GM21528 (cell line): ENCODE results near the gene CDK11B.
"Not testable (repeated sequence)": the region's sequence is repeated elsewhere in the genome, so short reads cannot be mapped to it uniquely, and the experiment has no call there.

Source experiments
- ATAC-seq: cut with Tn5 transposase; IDR thresholded peaks from one replicate; pipeline ENCODE4 v1.9.1; 2021; ENCODE audit warnings: mild to moderate bottlenecking, moderate library complexity; ENCODE audit not compliant: unreplicated experiment, low FRiP score

Gene CDK11B

GRCh38 chr1:1662830-1663560, 4.2 kb upstream of the CDK11B start:
- not testable (repeated sequence) for ATAC-seq

DNA sequence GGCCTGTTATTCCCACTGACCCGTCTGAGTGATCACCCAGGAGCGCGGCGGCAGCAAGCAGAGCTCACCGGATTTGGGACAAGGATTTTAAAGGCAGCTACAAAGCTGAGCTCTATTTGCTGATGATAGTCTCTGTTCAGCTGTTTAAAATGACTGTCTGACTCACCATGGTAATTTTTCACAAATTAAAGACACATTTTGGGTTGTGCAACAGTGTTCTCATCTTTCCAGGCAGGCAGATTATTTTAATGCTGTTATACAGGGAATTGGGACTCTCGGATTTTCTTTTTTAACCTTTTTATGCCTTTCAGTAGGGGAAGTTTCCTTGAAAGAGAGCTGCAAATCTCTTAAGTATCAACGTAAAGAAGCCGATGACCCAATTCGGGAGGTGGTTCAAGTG, 3.6 kb upstream of the CDK11B start:
- not testable (repeated sequence) for ATAC-seq

- ATAC-seq: not testable (repeated sequence)
Observed at GRCh38 chr1:1648265-1648664, 10.5 kb downstream of the CDK11B start.

DNA sequence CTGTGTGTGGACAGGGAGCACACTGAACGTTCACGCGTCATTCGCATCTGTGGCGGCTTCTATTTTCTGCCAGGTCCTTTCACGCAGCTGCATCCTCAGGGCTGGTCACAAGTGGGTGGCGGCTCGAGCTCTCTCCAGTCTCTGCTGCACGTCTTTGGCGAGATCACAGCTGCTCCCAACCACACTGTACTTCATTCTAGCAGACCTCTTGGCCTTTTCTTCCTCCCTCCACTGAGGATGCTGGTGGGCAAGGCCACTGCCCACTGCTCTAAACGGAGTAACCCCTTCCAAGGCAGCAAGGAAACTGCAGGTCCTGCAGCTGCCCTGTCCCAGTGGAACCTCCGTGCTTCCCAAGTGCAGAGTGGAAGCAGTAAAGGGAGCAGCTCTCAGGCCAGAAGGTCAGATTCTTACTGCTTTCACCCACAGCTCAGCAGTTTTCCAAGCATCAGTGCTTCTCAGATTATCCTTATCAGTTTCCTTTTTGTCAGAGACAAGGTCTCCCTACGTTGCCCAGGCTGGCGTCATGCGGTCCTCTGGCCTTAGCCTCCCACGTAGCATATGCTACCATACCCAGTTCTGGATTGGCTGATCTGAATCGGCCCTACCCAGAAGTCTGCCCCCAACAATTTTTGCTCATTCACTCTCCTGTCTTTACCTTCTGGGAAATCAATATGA, 11.1 kb downstream of the CDK11B start:
- not testable (repeated sequence) for ATAC-seq

- ATAC-seq: not testable (repeated sequence)
Observed at GRCh38 chr1:1646326-1646725, 12.5 kb downstream of the CDK11B start.

DNA sequence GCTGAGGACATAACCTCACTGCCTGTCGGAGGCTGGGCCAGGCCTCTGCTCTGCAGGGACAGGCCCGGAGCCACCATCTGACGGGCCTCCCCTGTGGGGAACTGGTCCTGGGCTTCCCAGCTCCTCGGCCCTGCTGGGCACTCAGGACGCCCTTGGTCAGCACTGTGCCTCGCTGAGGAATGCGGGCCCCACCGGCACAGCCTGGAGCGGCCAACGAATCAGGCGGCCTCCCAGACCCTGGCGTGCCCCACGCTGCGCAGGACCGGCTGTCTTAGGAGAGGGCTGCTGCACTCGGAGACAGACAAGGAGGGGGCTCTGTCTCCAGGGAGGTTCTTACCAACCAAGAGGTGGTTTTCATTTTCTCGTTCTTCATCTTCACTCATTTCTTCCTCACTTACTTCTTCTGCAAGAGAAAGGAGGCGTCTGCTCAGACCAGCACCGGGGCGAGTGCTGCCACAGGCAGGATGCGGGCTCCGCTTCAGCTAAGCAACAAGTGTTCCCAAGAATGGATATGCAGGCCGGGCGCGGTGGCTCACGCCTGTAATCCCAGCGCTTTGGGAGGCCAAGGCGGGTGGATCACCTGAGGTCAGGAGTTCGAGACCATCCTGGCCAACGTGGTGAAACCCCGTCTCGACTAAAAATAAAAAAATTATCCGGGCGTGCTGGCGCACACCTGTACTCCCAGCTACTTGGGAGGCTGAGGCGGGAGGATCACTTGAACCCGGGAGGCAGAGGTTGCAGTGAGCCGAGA, 17.9 kb downstream of the CDK11B start:
- not testable (repeated sequence) for ATAC-seq

GRCh38 chr1:1640081-1640480, 18.7 kb downstream of the CDK11B start:
- ATAC-seq: not testable (repeated sequence)

DNA sequence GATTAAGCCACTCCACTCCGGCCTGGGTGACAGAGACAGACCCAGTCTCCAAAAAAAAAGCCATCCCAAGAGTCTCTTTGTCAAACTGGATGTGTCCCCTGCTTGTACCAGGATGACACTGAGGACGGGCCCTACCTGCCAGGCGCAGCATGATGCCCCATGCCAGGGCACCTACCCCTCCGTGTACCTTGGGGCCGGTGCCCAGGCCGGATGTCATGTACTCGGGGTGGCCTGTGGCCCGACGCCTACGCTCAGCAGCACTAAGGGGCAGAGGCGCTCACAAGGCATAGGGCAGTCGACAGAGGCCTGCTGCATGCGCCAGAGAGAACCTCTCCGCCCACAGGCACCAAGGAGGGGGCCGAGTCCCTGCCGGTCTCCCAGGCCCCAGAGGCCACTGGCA, 19.4 kb downstream of the CDK11B start:
- not testable (repeated sequence) for ATAC-seq

DNA sequence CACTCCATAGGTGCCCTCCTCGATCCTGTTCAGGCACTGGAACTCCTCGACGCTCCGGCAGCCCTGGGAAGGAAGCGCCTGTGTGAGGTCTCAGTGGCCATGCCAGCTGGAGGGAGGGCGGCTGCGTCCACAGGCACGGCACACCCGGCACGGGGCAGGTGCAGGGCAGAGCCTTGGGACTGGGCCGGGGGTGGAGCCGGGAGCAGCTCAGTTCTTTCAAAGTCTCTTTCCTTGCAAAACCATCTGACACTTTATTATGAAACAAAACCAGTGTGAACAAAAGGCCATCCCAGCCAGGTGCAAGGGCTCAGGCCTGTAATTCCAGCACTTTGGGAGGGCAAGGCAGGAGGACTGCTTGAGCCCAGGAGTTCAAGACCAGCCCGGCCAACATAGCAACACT, 20.3 kb downstream of the CDK11B start:
- ATAC-seq: not testable (repeated sequence)

- ATAC-seq: not testable (repeated sequence)
Observed at GRCh38 chr1:1637479-1637875, 21.3 kb downstream of the CDK11B start.

DNA sequence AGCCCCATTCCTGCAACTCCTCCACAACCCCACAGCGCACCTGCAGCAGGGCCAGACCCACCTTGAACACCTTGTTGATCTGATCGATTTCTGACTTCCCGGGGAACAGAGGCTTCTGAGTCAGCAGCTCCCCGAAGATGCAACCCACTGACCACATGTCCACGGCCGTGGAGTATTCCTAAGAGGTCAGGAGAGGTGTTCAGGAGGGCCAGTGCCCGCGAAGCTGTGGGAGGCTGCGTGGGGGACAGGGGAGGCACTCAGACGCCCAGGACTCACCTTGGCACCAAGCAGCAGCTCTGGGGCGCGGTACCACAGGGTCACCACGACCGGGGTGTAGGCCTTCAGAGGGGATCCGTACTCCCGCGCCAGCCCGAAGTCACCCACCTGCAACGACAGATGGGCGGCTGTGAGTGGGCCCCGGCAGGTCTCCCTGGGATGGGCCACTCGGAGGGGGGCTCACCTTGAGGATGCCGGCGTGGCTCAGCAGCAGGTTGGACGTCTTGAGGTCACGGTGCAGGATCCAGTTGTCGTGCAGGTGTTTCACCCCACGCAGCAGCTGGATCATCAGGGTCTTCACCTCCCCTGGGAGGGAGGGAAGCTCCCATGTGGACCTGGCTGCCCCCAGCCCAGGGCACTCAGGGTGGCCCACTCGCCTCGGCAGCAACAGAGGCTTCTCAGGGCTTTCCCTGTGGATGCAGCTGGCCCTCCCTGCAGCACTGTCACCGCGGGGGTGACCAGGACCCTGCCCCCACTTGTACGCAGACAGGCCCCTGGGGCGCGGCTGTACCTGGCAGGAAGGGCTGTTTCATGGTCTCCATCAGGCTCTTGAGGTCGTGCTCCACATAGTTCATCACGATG, 22.0 kb downstream of the CDK11B start:
- not testable (repeated sequence) for ATAC-seq

GRCh38 chr1:1634613-1635012, 24.2 kb downstream of the CDK11B start:
- not testable (repeated sequence) for ATAC-seq

DNA sequence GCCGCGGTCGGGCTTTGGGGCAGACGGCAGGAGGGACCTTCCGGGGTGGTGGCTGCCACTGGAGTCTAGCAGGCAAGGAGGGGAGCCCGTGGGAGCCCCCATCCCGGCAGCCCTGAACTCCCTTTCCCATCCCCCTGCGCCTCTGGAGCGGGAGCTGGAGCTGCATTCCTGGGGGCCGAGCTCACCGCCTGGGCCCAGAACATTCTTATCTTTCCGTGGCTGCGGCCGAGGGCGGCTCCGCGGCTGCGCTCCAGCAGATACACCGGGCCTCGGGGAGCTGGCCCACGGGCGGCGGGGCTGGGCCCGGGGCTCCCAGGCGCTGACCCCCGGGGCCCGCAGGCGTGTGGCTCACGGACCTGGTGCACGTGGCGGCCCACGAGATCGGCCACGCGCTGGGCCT, 25.4 kb downstream of the CDK11B start:
- not testable (repeated sequence) for ATAC-seq

- no peak for ATAC-seq
Observed at GRCh38 chr1:1631782-1632420, 26.9 kb downstream of the CDK11B start, which contains the start of gene MMP23B. Gene MMP23B, plus strand, starts transcription at chr1:1632173. Its CDS starts 46 bp downstream, at chr1:1632219.

DNA sequence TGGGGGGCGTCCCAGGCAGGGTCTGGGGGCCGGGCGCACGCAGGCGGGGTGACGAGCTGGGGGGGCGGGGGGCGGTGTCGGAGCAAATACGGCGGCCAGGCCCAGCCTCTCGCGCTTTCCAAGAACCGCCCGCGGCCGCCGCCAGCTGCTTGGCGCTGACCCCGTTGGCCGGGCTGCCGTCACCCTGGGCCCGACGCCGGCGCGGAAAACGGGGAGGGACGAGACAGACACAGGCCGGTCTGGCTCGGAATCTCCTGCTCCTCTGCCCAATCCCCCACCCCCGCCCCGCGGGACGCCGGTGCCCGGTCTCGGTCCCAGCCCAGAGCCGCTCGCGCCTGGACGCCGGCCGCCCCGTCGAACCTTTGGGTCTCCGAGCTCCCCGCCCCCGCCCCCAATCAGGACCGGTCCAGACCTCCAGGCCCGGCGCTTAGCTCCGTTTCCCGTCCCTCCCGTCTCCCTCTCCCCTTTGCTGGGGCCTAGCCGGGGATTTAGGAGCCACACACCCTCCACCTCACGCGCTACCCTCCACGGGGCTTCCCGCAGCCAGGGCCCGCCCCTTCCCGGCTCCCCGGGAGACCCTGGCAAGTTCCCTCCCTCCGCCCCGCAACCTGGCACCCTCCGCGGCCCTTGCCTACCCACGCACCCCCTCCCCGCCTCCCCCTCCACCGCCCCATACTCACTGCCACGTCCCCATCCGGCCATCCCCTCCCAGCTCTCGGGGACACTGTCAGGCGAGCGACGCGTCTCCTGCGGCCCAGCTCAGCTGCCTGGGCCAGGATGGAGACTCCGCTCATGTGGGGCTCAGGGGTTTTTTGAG, 27.6 kb downstream of the CDK11B start:
- ATAC-seq: no peak

- peak; percentile 58 for ATAC-seq
Observed at GRCh38 chr1:1630191-1630964, 28.4 kb downstream of the CDK11B start.

DNA sequence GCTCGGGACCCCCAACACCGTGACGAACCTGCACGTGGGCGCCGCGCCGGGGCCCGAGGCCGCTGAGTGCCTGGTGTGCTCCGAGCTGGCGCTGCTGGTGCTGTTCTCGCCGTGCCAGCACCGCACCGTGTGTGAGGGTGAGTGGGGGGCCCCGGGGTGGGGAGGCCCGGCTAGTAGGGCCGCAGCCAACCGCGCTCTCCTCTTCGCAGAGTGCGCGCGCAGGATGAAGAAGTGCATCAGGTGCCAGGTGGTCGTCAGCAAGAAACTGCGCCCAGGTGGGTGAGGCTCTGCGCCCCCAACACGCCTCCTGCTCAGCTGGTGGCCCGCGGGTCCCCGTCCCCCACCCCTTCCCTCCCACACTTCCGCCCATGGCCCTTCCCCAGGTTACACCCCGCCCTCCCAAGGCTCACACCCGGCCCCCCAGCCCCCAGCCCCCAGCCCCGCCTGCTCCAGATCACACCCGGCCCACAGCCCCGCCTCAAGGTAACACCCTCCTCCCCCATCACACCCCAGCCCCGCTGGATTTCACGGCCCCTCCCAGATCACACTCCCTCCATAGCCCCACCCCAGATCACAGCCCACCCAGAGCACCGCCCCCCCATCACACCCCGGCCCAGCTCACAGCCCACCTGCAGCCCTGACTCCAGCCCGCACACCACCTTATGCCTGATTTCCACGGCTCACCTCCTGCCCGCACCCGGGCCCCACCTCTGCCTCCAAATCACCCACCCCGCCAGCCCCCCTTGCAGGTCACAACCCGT, 29.2 kb downstream of the CDK11B start:
- ATAC-seq: no peak
